Measurements from ENCODE around the gene ZBTB16. TPM values are rescaled to one million over a fixed set of nuclear protein-coding genes. Genes with fewer than 3 reads are reported as not detected.

The ZBTB16 gene
- total RNA-seq, 3 donors from 2014 or later = 4.9 to 82.1 (median 48.8) TPM

GRCh38 chr11:114084414-114084813 is 24.9 kb downstream of the ZBTB16 start:
- TF ChIP-seq CTCF (IDR thresholded peaks at IDR 0.05) = no peak
- Histone ChIP-seq H3K4me1 (ENCODE audit: low read depth) (peaks cover 48% of the 10 kb centered on the region), H3K9me3 (no peaks in the 10 kb centered on the region), H3K4me3 (no peak overlapping the region), H3K36me3 (ENCODE audit: low read depth) (no peaks in the 10 kb centered on the region)
- ATAC-seq = no peak
- intact Hi-C loops (cut with DNase I, micrococcal nuclease) = no loop called here
- DNase-seq = no peak

DNA sequence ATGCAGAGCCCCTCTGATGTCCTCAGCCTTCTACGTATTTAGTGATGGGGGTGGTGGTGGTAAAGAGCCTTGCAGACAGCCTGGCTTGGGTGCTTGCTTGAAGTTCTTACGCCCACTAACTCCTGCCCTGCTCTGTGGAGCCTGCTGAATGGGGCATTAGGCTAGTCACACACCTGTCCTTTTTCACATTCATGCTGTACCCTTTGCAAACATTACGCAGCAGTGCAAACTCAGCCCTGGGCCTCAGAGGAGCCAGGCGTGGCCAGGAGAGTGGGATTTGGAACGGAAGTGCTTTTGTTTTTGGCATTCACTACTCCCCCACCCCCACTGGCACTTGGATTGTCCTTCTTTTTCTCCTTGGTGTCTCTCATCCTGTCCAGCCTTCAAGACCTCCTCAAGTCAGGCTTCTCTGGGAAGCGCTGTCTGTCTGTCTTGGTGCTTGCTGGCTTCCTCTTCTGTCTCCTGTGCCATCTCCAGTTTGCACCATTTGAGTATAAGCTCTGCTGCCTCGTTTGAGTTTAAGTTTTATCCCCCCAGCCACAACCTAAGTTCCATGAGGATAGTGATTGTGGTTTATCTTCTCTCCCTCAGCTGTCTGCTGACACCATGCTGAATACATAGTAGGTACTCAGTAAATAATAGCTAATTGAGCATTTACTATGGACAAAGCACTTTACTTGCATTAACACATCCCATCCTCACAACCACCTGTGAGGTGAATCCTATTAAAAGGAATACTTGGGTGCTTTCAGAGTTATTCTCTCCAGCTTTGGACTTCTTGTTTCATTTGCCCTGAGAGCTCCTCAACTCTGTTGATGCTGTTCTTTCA is 26.7 kb downstream of the ZBTB16 start:
- intact Hi-C loops (cut with DNase I, micrococcal nuclease) = no loop called here
- peaks cover 34% of the 10 kb centered on the region for H3K4me1 ChIP-seq (ENCODE audit: low read depth)
- TF ChIP-seq CTCF (IDR thresholded peaks at IDR 0.05) = no peak
- ATAC-seq (peak; percentile 84), DNase-seq (no peak)
- no peaks in the 10 kb centered on the region for H3K9me3 ChIP-seq
- H3K4me3 ChIP-seq = no peak overlapping the region
- no peaks in the 10 kb centered on the region for H3K36me3 ChIP-seq (ENCODE audit: low read depth)

GRCh38 chr11:114087025-114087424 is 27.5 kb downstream of the ZBTB16 start:
- Histone ChIP-seq H3K4me1 (ENCODE audit: low read depth) (peaks cover 26% of the 10 kb centered on the region), H3K4me3 (no peak overlapping the region), H3K9me3 (no peaks in the 10 kb centered on the region), H3K36me3 (ENCODE audit: low read depth) (no peaks in the 10 kb centered on the region)
- no peak for TF ChIP-seq CTCF (IDR thresholded peaks at IDR 0.05)
- ATAC-seq = no peak
- no peak for DNase-seq
- intact Hi-C loops (cut with DNase I, micrococcal nuclease) = no loop called here

DNA sequence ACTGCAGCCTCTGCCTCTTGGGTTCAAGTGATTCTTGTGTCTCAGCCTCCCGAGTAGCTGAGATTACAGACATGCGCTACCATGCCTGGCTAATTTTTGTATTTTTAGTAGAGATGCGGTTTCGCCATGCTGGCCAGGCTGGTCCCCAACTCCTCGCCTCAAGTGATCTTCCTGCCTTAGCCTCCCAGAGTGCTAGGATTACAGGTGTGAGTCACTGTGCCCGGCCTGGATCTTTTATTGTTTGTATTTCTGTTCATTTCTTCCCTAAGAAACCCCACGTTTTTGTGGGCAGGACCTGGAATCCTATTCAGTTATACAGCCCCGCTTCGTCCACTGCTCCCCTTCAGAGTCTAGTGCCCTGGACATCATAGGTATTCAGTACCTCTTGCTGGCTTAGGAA is 28.7 kb downstream of the ZBTB16 start:
- no peak for TF ChIP-seq CTCF (IDR thresholded peaks at IDR 0.05)
- ATAC-seq = no peak
- intact Hi-C loops (cut with DNase I, micrococcal nuclease) = no loop called here
- DNase-seq = no peak
- peaks cover 14% of the 10 kb centered on the region for H3K4me1 ChIP-seq (ENCODE audit: low read depth)
- H3K9me3 ChIP-seq = no peaks in the 10 kb centered on the region
- H3K4me3 ChIP-seq = no peak overlapping the region
- H3K36me3 ChIP-seq (ENCODE audit: low read depth) = no peaks in the 10 kb centered on the region

GRCh38 chr11:114088836-114089235 is 29.3 kb downstream of the ZBTB16 start:
- no peak for TF ChIP-seq CTCF (IDR thresholded peaks at IDR 0.05)
- H3K4me3 ChIP-seq = no peak overlapping the region
- ATAC-seq = no peak
- DNase-seq = no peak
- no peaks in the 10 kb centered on the region for H3K36me3 ChIP-seq (ENCODE audit: low read depth)
- H3K4me1 ChIP-seq (ENCODE audit: low read depth) = peaks cover 13% of the 10 kb centered on the region
- intact Hi-C loops (cut with DNase I, micrococcal nuclease) = no loop called here
- no peaks in the 10 kb centered on the region for H3K9me3 ChIP-seq

All from mucosa of descending colon (tissue), 3 donors.